Measurements from ENCODE around the gene HTR1E. TPM values are rescaled to one million over a fixed set of nuclear protein-coding genes. Genes with fewer than 3 reads are reported as not detected.

Gene HTR1E
- total and polyA plus RNA-seq, 10 of the 15 experiments (the other 5 are each of a cell fraction or from before 2014, with no cell fraction given) = not detected

GRCh38 chr6:86963352-86963751 lies 26.0 kb downstream of the HTR1E start:
- in situ Hi-C loops (cut with MboI) (no loop called here), intact Hi-C loops (cut with micrococcal nuclease; ENCODE audit: unreplicated experiment) (no loop called here)
- WGBS (ENCODE audit: insufficient coverage, insufficient replicate concordance, low lambda C conversion rate, missing lambda C conversion rate) = 51% methylated on average over 2 of the region's 2 CpGs
- Histone ChIP-seq H2AFZ (ENCODE audit: control insufficient read depth, low read depth, low read length) (no peak overlapping the region), H3K4me1 (ENCODE audit: control insufficient read depth, insufficient read depth, low read length) (no peaks in the 10 kb centered on the region), H3K79me2 (ENCODE audit: control insufficient read depth, insufficient read depth, low read length) (no peaks in the 10 kb centered on the region), H3K9ac (ENCODE audit: control insufficient read depth, insufficient read depth, low read length) (no peak overlapping the region), H3K27ac (ENCODE audit: control insufficient read depth, insufficient read depth) (no peak overlapping the region), H3K4me2 (ENCODE audit: control insufficient read depth, insufficient read depth) (no peak overlapping the region), H3K27me3 (replicated peaks in 1 of 2; ENCODE audit: control insufficient read depth in 2 of 2, insufficient read depth in 2 of 2, low read length in 1 of 2) (no peaks in the 10 kb centered on the region), H3K4me3 (no peak overlapping the region), H3K36me3 (ENCODE audit: control insufficient read depth in 2 of 2, insufficient read depth in 2 of 2, low read length in 1 of 2) (no peaks in the 10 kb centered on the region), H3K9me3 (replicated peaks; ENCODE audit: control insufficient read depth, insufficient read depth, low read length) (no peaks in the 10 kb centered on the region), H4K20me1 (ENCODE audit: control insufficient read depth, insufficient read depth) (no peaks in the 10 kb centered on the region)
- CTCF ChIA-PET = no interaction called here
- no peak for FAIRE-seq
- no peak for DNase-seq (ENCODE audit: low read depth, low spot score)
- no peak for ATAC-seq
- SMC1A ChIA-PET (ENCODE audit: uncharacterized antibody, unreplicated experiment) = no interaction called here
- RAD21 ChIA-PET (ENCODE audit: unreplicated experiment) = no interaction called here
- no peak for TF ChIP-seq CBX5 (IDR thresholded peaks at IDR 0.05; ENCODE audit: low read depth)
- TF ChIP-seq, protein P1, sequence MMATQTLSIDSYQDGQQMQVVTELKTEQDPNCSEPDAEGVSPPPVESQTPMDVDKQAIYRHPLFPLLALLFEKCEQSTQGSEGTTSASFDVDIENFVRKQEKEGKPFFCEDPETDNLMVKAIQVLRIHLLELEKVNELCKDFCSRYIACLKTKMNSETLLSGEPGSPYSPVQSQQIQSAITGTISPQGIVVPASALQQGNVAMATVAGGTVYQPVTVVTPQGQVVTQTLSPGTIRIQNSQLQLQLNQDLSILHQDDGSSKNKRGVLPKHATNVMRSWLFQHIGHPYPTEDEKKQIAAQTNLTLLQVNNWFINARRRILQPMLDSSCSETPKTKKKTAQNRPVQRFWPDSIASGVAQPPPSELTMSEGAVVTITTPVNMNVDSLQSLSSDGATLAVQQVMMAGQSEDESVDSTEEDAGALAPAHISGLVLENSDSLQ (IDR thresholded peaks at IDR 0.05) = no peak
- no peak for TF ChIP-seq DPF2 (IDR thresholded peaks at IDR 0.05)
- TF ChIP-seq POLR2A (IDR thresholded peaks at IDR 0.05; ENCODE audit: low read depth, low read length) = no peak
- no peak for TF ChIP-seq SMC3 (IDR thresholded peaks at IDR 0.05; ENCODE audit: borderline replicate concordance, low read length)
- TF ChIP-seq NR2C2 (IDR thresholded peaks at IDR 0.05; ENCODE audit: borderline replicate concordance, control insufficient read depth, insufficient read length, low read depth) = no peak
- POLR2A ChIA-PET = no interaction called here
- no TSS peak for BruUV-seq (replicated peaks)

- no peak overlapping the region for H2AFZ ChIP-seq (ENCODE audit: control insufficient read depth, low read depth, low read length)
- H3K4me2 ChIP-seq (ENCODE audit: control insufficient read depth, insufficient read depth) = no peak overlapping the region
- ChIA-PET RAD21 (ENCODE audit: unreplicated experiment) (no interaction called here), CTCF (no interaction called here), POLR2A (no interaction called here), SMC1A (ENCODE audit: uncharacterized antibody, unreplicated experiment) (no interaction called here)
- no TSS peak for BruUV-seq (replicated peaks)
- H3K27ac ChIP-seq (ENCODE audit: control insufficient read depth, insufficient read depth) = no peak overlapping the region
- no peaks in the 10 kb centered on the region for H3K4me1 ChIP-seq (ENCODE audit: control insufficient read depth, insufficient read depth, low read length)
- H3K9me3 ChIP-seq (replicated peaks; ENCODE audit: control insufficient read depth, insufficient read depth, low read length) = no peaks in the 10 kb centered on the region
- no peaks in the 10 kb centered on the region for H3K27me3 ChIP-seq (replicated peaks in 1 of 2; ENCODE audit: control insufficient read depth in 2 of 2, insufficient read depth in 2 of 2, low read length in 1 of 2)
- intact Hi-C loops (cut with micrococcal nuclease; ENCODE audit: unreplicated experiment) = no loop called here
- no peak for DNase-seq (ENCODE audit: low read depth, low spot score)
- H3K4me3 ChIP-seq = no peak overlapping the region
- no peaks in the 10 kb centered on the region for H4K20me1 ChIP-seq (ENCODE audit: control insufficient read depth, insufficient read depth)
- no peaks in the 10 kb centered on the region for H3K79me2 ChIP-seq (ENCODE audit: control insufficient read depth, insufficient read depth, low read length)
- no peaks in the 10 kb centered on the region for H3K36me3 ChIP-seq (ENCODE audit: control insufficient read depth in 2 of 2, insufficient read depth in 2 of 2, low read length in 1 of 2)
- 10% methylated on average over 4 of the region's 4 CpGs for WGBS (ENCODE audit: insufficient coverage, insufficient replicate concordance, low lambda C conversion rate, missing lambda C conversion rate)
- no peak overlapping the region for H3K9ac ChIP-seq (ENCODE audit: control insufficient read depth, insufficient read depth, low read length)
- ATAC-seq = no peak
- in situ Hi-C loops (cut with MboI) = no loop called here
- FAIRE-seq = no peak
- no peak for TF ChIP-seq SUZ12 (IDR thresholded peaks at IDR 0.05; ENCODE audit: unreplicated experiment)
- no peak for TF ChIP-seq POLR2AphosphoS2 (IDR thresholded peaks at IDR 0.05; ENCODE audit: low read depth, low read length)
- TF ChIP-seq, protein P2, sequence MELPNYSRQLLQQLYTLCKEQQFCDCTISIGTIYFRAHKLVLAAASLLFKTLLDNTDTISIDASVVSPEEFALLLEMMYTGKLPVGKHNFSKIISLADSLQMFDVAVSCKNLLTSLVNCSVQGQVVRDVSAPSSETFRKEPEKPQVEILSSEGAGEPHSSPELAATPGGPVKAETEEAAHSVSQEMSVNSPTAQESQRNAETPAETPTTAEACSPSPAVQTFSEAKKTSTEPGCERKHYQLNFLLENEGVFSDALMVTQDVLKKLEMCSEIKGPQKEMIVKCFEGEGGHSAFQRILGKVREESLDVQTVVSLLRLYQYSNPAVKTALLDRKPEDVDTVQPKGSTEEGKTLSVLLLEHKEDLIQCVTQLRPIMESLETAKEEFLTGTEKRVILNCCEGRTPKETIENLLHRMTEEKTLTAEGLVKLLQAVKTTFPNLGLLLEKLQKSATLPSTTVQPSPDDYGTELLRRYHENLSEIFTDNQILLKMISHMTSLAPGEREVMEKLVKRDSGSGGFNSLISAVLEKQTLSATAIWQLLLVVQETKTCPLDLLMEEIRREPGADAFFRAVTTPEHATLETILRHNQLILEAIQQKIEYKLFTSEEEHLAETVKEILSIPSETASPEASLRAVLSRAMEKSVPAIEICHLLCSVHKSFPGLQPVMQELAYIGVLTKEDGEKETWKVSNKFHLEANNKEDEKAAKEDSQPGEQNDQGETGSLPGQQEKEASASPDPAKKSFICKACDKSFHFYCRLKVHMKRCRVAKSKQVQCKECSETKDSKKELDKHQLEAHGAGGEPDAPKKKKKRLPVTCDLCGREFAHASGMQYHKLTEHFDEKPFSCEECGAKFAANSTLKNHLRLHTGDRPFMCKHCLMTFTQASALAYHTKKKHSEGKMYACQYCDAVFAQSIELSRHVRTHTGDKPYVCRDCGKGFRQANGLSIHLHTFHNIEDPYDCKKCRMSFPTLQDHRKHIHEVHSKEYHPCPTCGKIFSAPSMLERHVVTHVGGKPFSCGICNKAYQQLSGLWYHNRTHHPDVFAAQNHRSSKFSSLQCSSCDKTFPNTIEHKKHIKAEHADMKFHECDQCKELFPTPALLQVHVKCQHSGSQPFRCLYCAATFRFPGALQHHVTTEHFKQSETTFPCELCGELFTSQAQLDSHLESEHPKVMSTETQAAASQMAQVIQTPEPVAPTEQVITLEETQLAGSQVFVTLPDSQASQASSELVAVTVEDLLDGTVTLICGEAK (IDR thresholded peaks at IDR 0.05; ENCODE audit: borderline replicate concordance) = no peak
- TF ChIP-seq PAX5 (IDR thresholded peaks at IDR 0.05; ENCODE audit: borderline replicate concordance, low read depth, low read length) = no peak
- no peak for TF ChIP-seq ASH2L (IDR thresholded peaks at IDR 0.05; ENCODE audit: borderline replicate concordance, low read depth)
- no peak for TF ChIP-seq BHLHE40 (IDR thresholded peaks at IDR 0.05; ENCODE audit: borderline replicate concordance in 1 of 2, low read depth in 2 of 2, low read length in 1 of 2)
Measured at GRCh38 chr6:86964029-86964579, 26.8 kb downstream of the HTR1E start.

Measured in GM12878 (cell line).